Stomach (tissue), 9 donors: ENCODE results near the gene PSMB1. TPM values are rescaled to one million over a fixed set of nuclear protein-coding genes. Genes with fewer than 3 reads are reported as not detected.

Experiments used
- DNase-seq, 2 donors: peaks; one replicate each; pipeline versions ENCODE4 v3.0.0 to v3.0.0-alpha.2; 2013 to 2019
- H3K27ac ChIP-seq, 5 donors: fragments of 200-600 bp in 4 of 5; sonication (generic) in 4 of 5; one replicate each; pipeline ENCODE4 v1.5.1; 2013 to 2019; ENCODE audit warnings: mild to moderate bottlenecking in 1 of 5, moderate library complexity in 1 of 5
- H3K27me3 ChIP-seq, 3 donors: fragments of 200-600 bp; sonication (generic); one replicate each; pipeline ENCODE4 v1.5.1; 2017 to 2019; ENCODE audit warnings: mixed run types in 1 of 3
- H3K36me3 ChIP-seq, 4 donors: fragments of 200-600 bp; sonication (generic); 1 replicate in 3 of 4; 2 replicates in 1 of 4; pipeline ENCODE4 v1.5.1; 2016 to 2019
- H3K4me1 ChIP-seq, 4 donors: fragments of 200-600 bp; sonication (generic); one replicate each; pipeline ENCODE4 v1.5.1; 2016 to 2019
- H3K4me3 ChIP-seq, 4 donors: fragments of 200-600 bp; sonication (generic) in 3 of 4; one replicate each; pipeline ENCODE4 v1.5.1; 2016 to 2019; ENCODE audit warnings: mild to moderate bottlenecking in 1 of 4
- H3K9me3 ChIP-seq, 4 donors: fragments of 200-600 bp; sonication (generic); one replicate each; pipeline ENCODE4 v1.5.1; 2016 to 2019
- EP300 ChIP-seq: sonication (generic); formaldehyde crosslinking; IDR thresholded peaks from one replicate; pipeline ENCODE4 v1.6.1; 2017; ENCODE audit warnings: antibody characterized with exemption
- POLR2A ChIP-seq, 4 donors: fragments of 450-650 bp; IDR thresholded peaks; one replicate each; pipeline ENCODE4 v1.6.1; 2016; ENCODE audit warnings: antibody characterized with exemption in 4 of 4, control low read depth in 2 of 4, mild to moderate bottlenecking in 1 of 4, moderate library complexity in 1 of 4
- POLR2AphosphoS5 ChIP-seq, 3 donors: sonication (generic); formaldehyde crosslinking; IDR thresholded peaks; one replicate each; pipeline ENCODE4 v1.6.1; 2016; ENCODE audit warnings: antibody characterized with exemption in 3 of 3
- whole genome bisulfite sequencing, 5 donors: extraction: QIAGEN DNeasy Blood & Tissue Kit in 3 of 5; methylation state at CpG; one replicate each; pipeline versions ENCODE4 v1.1.5 to v1.1.7; 2013 to 2018; 5-methylcytosine and 5-hydroxymethylcytosine counted together
- intact Hi-C: fragments of 100-400 bp; cut with DNase I; formaldehyde crosslinking; loops from one replicate; pipeline ENCODE4 v1.15.1; 2023; ENCODE audit warnings: low total_unique reads
- polyA plus RNA-seq, 3 donors: library from polyadenylated mRNA; stranded (reverse); fragments of 200-250 nt; gene quantifications; one replicate each; pipeline ENCODE4 v1.2.3, GENCODE V29; 2013
- total RNA-seq, 5 donors: library from RNA; depleted of rRNA; stranded (reverse); fragments of >200 nt; gene quantifications; one replicate each; pipeline versions ENCODE4 v1.1.0 to v1.2.3, GENCODE V29; 2014 to 2016
- TF ChIP-seq, protein P1 (sequence below), 7 experiments: fragments of 450-650 bp in 4 of 7; fragments of 200-600 bp in 3 of 7; sonication (generic) in 3 of 7; IDR thresholded peaks; one replicate each; pipeline ENCODE4 v1.5.1; 2016 to 2019; ENCODE audit warnings: antibody characterized with exemption in 7 of 7, control low read depth in 2 of 7, mild to moderate bottlenecking in 1 of 7
- donor health status: healthy with polysubstance abuse.
- donor health status: Bipolar disorder and iron deficiency.
- donor health status: healthy.

PSMB1 gene
- total and polyA plus RNA-seq, 8 donors = 36.5 to 304 (median 217) TPM

DNA sequence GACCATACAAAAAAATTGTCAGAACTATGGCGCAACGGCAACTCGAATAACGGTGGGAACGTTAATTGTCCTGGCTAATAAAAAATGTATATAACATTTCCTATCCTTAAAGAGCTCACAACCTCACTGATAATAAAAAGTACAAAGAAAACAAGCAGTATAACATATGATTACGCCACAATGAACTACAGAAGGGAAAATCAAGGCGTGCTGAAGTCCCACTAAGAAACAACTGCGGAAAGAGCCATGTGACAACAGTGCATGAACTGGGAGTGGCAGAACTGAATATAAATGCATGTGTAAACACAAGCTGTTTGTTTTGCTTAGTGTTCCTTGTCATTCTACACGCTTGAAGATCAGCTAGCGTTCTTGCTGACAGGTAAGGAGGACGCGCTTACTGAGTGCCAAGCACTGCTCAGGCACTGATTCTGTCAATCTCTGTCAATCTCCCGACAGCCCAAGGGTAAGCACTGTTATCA is 466 bp upstream of the PSMB1 start:
- DNase-seq = peak; percentile 32 to 86
- Histone ChIP-seq H3K36me3 (peaks cover 9 to 38% (median 37%) of the 10 kb centered on the region in 4 donors), H3K4me1 (peaks cover 40 to 75% (median 64%) of the 10 kb centered on the region in 4 donors)

DNA sequence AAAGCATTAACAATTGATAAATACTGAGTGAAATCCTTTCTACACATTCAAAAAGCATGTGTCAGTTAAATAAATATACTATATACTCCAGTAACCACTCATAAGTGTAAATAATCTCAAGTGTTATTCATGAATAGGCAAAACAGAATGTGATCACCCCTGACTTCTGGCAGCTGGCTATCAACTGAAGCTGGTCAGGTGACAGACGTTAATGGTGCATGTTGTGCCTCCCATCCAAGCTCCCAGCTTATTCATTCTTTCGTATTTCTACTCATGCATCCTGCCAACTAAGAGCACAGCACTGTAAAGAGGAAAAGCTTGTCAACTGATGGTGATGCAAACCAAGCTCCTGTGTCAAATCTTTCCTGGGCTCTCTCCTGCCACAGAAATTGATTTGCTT is 7.7 kb downstream of the PSMB1 start:
- peaks cover 7 to 38% (median 23%) of the 10 kb centered on the region in 4 donors for H3K4me1 ChIP-seq
- 6 to 39% (median 15%) methylated on average over 2 of the region's 2 CpGs for WGBS, 5 donors
- no peak overlapping the region for H3K27ac ChIP-seq
- no peak for DNase-seq
- TF ChIP-seq, protein P1, sequence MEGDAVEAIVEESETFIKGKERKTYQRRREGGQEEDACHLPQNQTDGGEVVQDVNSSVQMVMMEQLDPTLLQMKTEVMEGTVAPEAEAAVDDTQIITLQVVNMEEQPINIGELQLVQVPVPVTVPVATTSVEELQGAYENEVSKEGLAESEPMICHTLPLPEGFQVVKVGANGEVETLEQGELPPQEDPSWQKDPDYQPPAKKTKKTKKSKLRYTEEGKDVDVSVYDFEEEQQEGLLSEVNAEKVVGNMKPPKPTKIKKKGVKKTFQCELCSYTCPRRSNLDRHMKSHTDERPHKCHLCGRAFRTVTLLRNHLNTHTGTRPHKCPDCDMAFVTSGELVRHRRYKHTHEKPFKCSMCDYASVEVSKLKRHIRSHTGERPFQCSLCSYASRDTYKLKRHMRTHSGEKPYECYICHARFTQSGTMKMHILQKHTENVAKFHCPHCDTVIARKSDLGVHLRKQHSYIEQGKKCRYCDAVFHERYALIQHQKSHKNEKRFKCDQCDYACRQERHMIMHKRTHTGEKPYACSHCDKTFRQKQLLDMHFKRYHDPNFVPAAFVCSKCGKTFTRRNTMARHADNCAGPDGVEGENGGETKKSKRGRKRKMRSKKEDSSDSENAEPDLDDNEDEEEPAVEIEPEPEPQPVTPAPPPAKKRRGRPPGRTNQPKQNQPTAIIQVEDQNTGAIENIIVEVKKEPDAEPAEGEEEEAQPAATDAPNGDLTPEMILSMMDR (IDR thresholded peaks at IDR 0.05) = no peak
- no peak for TF ChIP-seq POLR2A (IDR thresholded peaks at IDR 0.05)
- TF ChIP-seq EP300 = no peak
- no peak for TF ChIP-seq POLR2AphosphoS5 (IDR thresholded peaks at IDR 0.05)
- intact Hi-C loops = no loop called here
- H3K27me3 ChIP-seq = no peaks in the 10 kb centered on the region
- H3K36me3 ChIP-seq = peaks cover 64 to 100% (median 99%) of the 10 kb centered on the region in 4 donors
- H3K9me3 ChIP-seq = no peaks in the 10 kb centered on the region
- no peak overlapping the region for H3K4me3 ChIP-seq

More for the DNA sequence above, 466 bp upstream of the PSMB1 start:
- peak overlapping the region; percentile 87 to 98 (median 94) for H3K4me3 ChIP-seq
- intact Hi-C loops = no loop called here
- TF ChIP-seq, protein P1 (IDR thresholded peaks at IDR 0.05) = no peak
- no peak for TF ChIP-seq EP300
- H3K27ac ChIP-seq = peak overlapping the region; percentile 90 to 98 (median 96)
- 0 to 1% (median 0%) methylated on average over 13 of the region's 13 CpGs for WGBS, 5 donors
- no peaks in the 10 kb centered on the region for H3K27me3 ChIP-seq
- no peaks in the 10 kb centered on the region for H3K9me3 ChIP-seq

- TF ChIP-seq, protein P1 (IDR thresholded peaks at IDR 0.05) = no peak
- no peak for TF ChIP-seq POLR2AphosphoS5 (IDR thresholded peaks at IDR 0.05)
- no peak for TF ChIP-seq EP300
- no peak for TF ChIP-seq POLR2A (IDR thresholded peaks at IDR 0.05)
- Histone ChIP-seq H3K9me3 (no peaks in the 10 kb centered on the region), H3K27ac (no peak overlapping the region), H3K36me3 (peaks cover 75 to 100% (median 98%) of the 10 kb centered on the region in 4 donors), H3K4me3 (no peak overlapping the region), H3K4me1 (peaks cover 0 to 15% (median 2%) of the 10 kb centered on the region in 4 donors), H3K27me3 (no peaks in the 10 kb centered on the region)
- intact Hi-C loops = no loop called here
- DNase-seq = no peak
- WGBS, 5 donors = 86 to 93% (median 91%) methylated on average over 10 of the region's 10 CpGs
Observed at GRCh38 chr6:170542031-170542719, 10.9 kb downstream of the PSMB1 start.

GRCh38 chr6:170537329-170537728 is 15.8 kb downstream of the PSMB1 start:
- intact Hi-C loops = no loop called here
- Histone ChIP-seq H3K4me1 (peaks cover 0 to 6% (median 0%) of the 10 kb centered on the region in 4 donors), H3K36me3 (peaks cover 59 to 99% (median 98%) of the 10 kb centered on the region in 4 donors), H3K9me3 (no peaks in the 10 kb centered on the region), H3K27ac (no peak overlapping the region), H3K4me3 (no peak overlapping the region), H3K27me3 (no peaks in the 10 kb centered on the region)
- TF ChIP-seq EP300 (no peak), POLR2A (IDR thresholded peaks at IDR 0.05) (no peak), POLR2AphosphoS5 (IDR thresholded peaks at IDR 0.05) (no peak)
- TF ChIP-seq, protein P1 (IDR thresholded peaks at IDR 0.05) = no peak
- WGBS, 5 donors = 77 to 85% (median 80%) methylated on average over 4 of the region's 4 CpGs
- DNase-seq = no peak
